H9 (cell line): ENCODE measurements around the gene CDO1. TPM values are rescaled to one million over a fixed set of nuclear protein-coding genes. Genes with fewer than 3 reads are reported as not detected.

Experiments used
- DNase-seq: peaks from one replicate; pipeline ENCODE4 v3.0.0-alpha.2; 2017
- H2AFZ ChIP-seq: one replicate; pipeline ENCODE4 v1.6.1; 2013; ENCODE audit warnings: mild to moderate bottlenecking, low read length, control low read depth, moderate library complexity
- H2AK5ac ChIP-seq: 2 replicates; pipeline ENCODE4 v1.6.1; 2013; ENCODE audit warnings: low read length, control low read depth, mixed read lengths; ENCODE audit not compliant: insufficient read length
- H2BK120ac ChIP-seq: one replicate; pipeline ENCODE4 v1.6.1; 2013; ENCODE audit warnings: low read depth, mild to moderate bottlenecking, low read length, control low read depth, inconsistent platforms; ENCODE audit not compliant: poor library complexity, severe bottlenecking
- H2BK12ac ChIP-seq: 2 replicates; pipeline ENCODE4 v1.6.1; 2013; ENCODE audit warnings: low read length, control low read depth, mixed read lengths, low read depth; ENCODE audit not compliant: insufficient read length
- H2BK15ac ChIP-seq: 2 replicates; pipeline ENCODE4 v1.6.1; 2013; ENCODE audit warnings: low read depth, low read length, control low read depth
- H2BK20ac ChIP-seq: one replicate; pipeline ENCODE4 v1.6.1; 2013; ENCODE audit warnings: low read depth, mild to moderate bottlenecking, low read length, control low read depth, inconsistent platforms; ENCODE audit not compliant: poor library complexity, severe bottlenecking
- H2BK5ac ChIP-seq: 2 replicates; pipeline ENCODE4 v1.6.1; 2013; ENCODE audit warnings: low read length, control low read depth, mixed read lengths; ENCODE audit not compliant: insufficient read length
- H3K14ac ChIP-seq: 2 replicates; pipeline ENCODE4 v1.6.1; 2013; ENCODE audit warnings: low read length, control low read depth; ENCODE audit not compliant: insufficient read depth
- H3K18ac ChIP-seq: 2 replicates; pipeline ENCODE4 v1.6.1; 2013; ENCODE audit warnings: low read depth, mild to moderate bottlenecking, mixed read lengths, low read length, control low read depth; ENCODE audit not compliant: insufficient read length
- H3K23ac ChIP-seq: 2 replicates; pipeline ENCODE4 v1.6.1; 2013; ENCODE audit warnings: low read length, control low read depth, mixed read lengths, low read depth; ENCODE audit not compliant: insufficient read length
- H3K23me2 ChIP-seq: 2 replicates; pipeline ENCODE4 v1.6.1; 2013; ENCODE audit warnings: low read depth, mild to moderate bottlenecking, mixed read lengths, low read length, control low read depth; ENCODE audit not compliant: insufficient read length, poor library complexity, severe bottlenecking
- H3K27ac ChIP-seq: 2 replicates; pipeline ENCODE4 v1.5.1; 2013; ENCODE audit warnings: low read length, control low read depth, mixed read lengths, low read depth; ENCODE audit not compliant: insufficient read length
- H3K27me3 ChIP-seq: 2 replicates; pipeline ENCODE4 v1.6.1; 2013; ENCODE audit warnings: low read length, control low read depth, inconsistent platforms; ENCODE audit not compliant: insufficient read depth
- H3K4ac ChIP-seq: 2 replicates; pipeline ENCODE4 v1.6.1; 2013; ENCODE audit warnings: low read depth, mild to moderate bottlenecking, control low read depth, inconsistent platforms, low read length, moderate library complexity
- H3K4me1 ChIP-seq: 2 replicates; pipeline ENCODE4 v1.6.1; 2013; ENCODE audit warnings: low read length, control low read depth, inconsistent platforms; ENCODE audit not compliant: insufficient read depth
- H3K4me2 ChIP-seq: 2 replicates; pipeline ENCODE4 v1.6.1; 2013; ENCODE audit warnings: low read length, control low read depth, mixed read lengths; ENCODE audit not compliant: insufficient read length, insufficient read depth
- H3K56ac ChIP-seq: 2 replicates; pipeline ENCODE4 v1.6.1; 2013; ENCODE audit warnings: low read depth, mild to moderate bottlenecking, mixed read lengths, low read length, control low read depth; ENCODE audit not compliant: insufficient read length
- H3K79me1 ChIP-seq: 2 replicates; pipeline ENCODE4 v1.6.1; 2013; ENCODE audit warnings: low read depth, mild to moderate bottlenecking, moderate library complexity, low read length, control low read depth, inconsistent platforms; ENCODE audit not compliant: insufficient read depth, poor library complexity, severe bottlenecking
- H3K79me2 ChIP-seq: 2 replicates; pipeline ENCODE4 v1.6.1; 2013; ENCODE audit warnings: low read length, control low read depth, inconsistent platforms; ENCODE audit not compliant: insufficient read depth
- H3K9ac ChIP-seq: 2 replicates; pipeline ENCODE4 v1.6.1; 2013; ENCODE audit warnings: low read length, control low read depth, mixed read lengths; ENCODE audit not compliant: insufficient read length; ENCODE audit errors: extremely low read depth
- H3K9me3 ChIP-seq: one replicate; pipeline ENCODE4 v1.6.1; 2013; ENCODE audit warnings: low read depth, low read length, inconsistent platforms; ENCODE audit not compliant: control insufficient read depth
- H3T11ph ChIP-seq: one replicate; pipeline ENCODE4 v1.6.1; 2013; ENCODE audit warnings: mild to moderate bottlenecking, low read length, control low read depth, inconsistent platforms
- H4K20me1 ChIP-seq: one replicate; pipeline ENCODE4 v1.6.1; 2013; ENCODE audit not compliant: control insufficient read depth, insufficient read length, insufficient read depth
- H4K5ac ChIP-seq: 2 replicates; pipeline ENCODE4 v1.6.1; 2013; ENCODE audit warnings: low read depth, mild to moderate bottlenecking, mixed read lengths, low read length, control low read depth; ENCODE audit not compliant: insufficient read length
- H4K8ac ChIP-seq: replicated peaks from 2 replicates; pipeline ENCODE4 v1.6.1; 2013; ENCODE audit warnings: low read length, control low read depth, mixed read lengths, low read depth; ENCODE audit not compliant: insufficient read length
- H4K91ac ChIP-seq: 2 replicates; pipeline ENCODE4 v1.6.1; 2013; ENCODE audit warnings: low read depth, mild to moderate bottlenecking, moderate library complexity, mixed read lengths, low read length, control low read depth; ENCODE audit not compliant: insufficient read length
- H3K27ac Mint-ChIP-seq, 3 experiments: 2 replicates in 2 of 3; 3 replicates in 1 of 3; pipeline ENCODE4 v1.8.0; 2020 to 2021; ENCODE audit warnings: mixed read lengths in 3 of 3, mild to moderate bottlenecking in 1 of 3, moderate library complexity in 1 of 3
- H3K27me3 Mint-ChIP-seq: 2 replicates; pipeline ENCODE4 v1.8.0; 2021; ENCODE audit warnings: low read depth, mild to moderate bottlenecking, moderate library complexity, mixed read lengths
- H3K36me3 Mint-ChIP-seq, 3 experiments: 2 replicates in 2 of 3; 3 replicates in 1 of 3; pipeline ENCODE4 v1.8.0; 2020 to 2021; ENCODE audit warnings: low read depth in 3 of 3, mixed read lengths in 3 of 3; ENCODE audit not compliant: insufficient read depth in 1 of 3
- H3K4me1 Mint-ChIP-seq, 2 experiments: 2 replicates each; pipeline ENCODE4 v1.8.0; 2020; ENCODE audit warnings: mixed read lengths in 2 of 2
- H3K4me3 Mint-ChIP-seq, 2 experiments: 2 replicates in 1 of 2; 3 replicates in 1 of 2; pipeline ENCODE4 v1.8.0; 2020 to 2021; ENCODE audit warnings: mild to moderate bottlenecking in 2 of 2, mixed read lengths in 2 of 2, moderate library complexity in 1 of 2
- H3K9me3 Mint-ChIP-seq, 2 experiments: 2 replicates in 1 of 2; 3 replicates in 1 of 2; pipeline ENCODE4 v1.8.0; 2020; ENCODE audit warnings: mild to moderate bottlenecking in 2 of 2, mixed read lengths in 2 of 2, moderate library complexity in 1 of 2
- WGBS: extraction: QIAGEN DNeasy Blood & Tissue Kit; methylation state at CpG from one replicate; pipeline ENCODE4 v1.1.7; 2013; ENCODE audit warnings: missing lambda C conversion rate, low lambda C conversion rate, mixed read lengths; ENCODE audit not compliant: insufficient read length; ENCODE audit errors: extremely low coverage; 5-methylcytosine and 5-hydroxymethylcytosine counted together
- total RNA-seq: library from RNA; stranded (reverse); gene quantifications from 2 replicates; pipeline ENCODE4 v1.2.1, GENCODE V29; 2021
- TF ChIP-seq, protein P1 (sequence below): fragments of 200-600 bp; sonication (generic); conservative IDR thresholded peaks from 3 replicates; pipeline ENCODE4 v1.8.0; 2021; ENCODE audit warnings: antibody characterized with exemption, mild to moderate bottlenecking

Gene CDO1
- total RNA-seq, 1 experiment from 2014 or later = 11.2 TPM

DNA sequence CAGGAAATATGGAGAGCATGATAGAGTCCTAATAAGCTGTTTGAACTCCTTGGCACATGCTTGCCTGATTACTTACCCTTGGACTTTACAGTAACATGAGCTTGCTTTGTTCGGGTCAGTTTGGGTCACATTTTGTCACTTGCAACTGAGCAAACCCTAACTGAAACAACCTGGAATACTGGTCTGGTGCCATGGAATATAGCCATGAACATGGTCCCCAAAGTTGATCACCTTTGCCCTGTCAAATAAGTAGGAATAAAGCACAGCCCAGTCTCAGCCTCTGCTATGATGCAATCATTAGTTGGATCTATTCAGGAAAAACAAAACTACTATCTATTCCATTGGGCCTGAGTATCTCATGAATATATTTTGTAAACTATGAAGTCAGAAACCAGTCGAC lies 18.2 kb downstream of the CDO1 start:
- Mint-ChIP-seq H3K9me3 (no peaks in the 10 kb centered on the region), H3K36me3 (no peaks in the 10 kb centered on the region), H3K4me1 (no peaks in the 10 kb centered on the region), H3K4me3 (no peak overlapping the region), H3K27ac (no peak overlapping the region), H3K27me3 (peaks cover 2% of the 10 kb centered on the region; the same call in 1 of the 2 replicates)
- Histone ChIP-seq H3K23me2 (no peaks in the 10 kb centered on the region), H3K9ac (no peak overlapping the region), H3K4me1 (no peaks in the 10 kb centered on the region), H4K8ac (no peak overlapping the region), H2BK20ac (no peak overlapping the region), H3K27ac (no peak overlapping the region), H2BK15ac (no peak overlapping the region), H4K5ac (no peak overlapping the region), H3K18ac (no peak overlapping the region), H3K14ac (no peak overlapping the region), H2AK5ac (no peak overlapping the region), H2BK12ac (no peak overlapping the region), H2AFZ (no peak overlapping the region), H3K4ac (no peak overlapping the region), H3K4me2 (no peak overlapping the region), H3T11ph (no peak overlapping the region), H4K20me1 (no peaks in the 10 kb centered on the region), H4K91ac (no peak overlapping the region), H2BK120ac (no peak overlapping the region), H2BK5ac (no peak overlapping the region), H3K23ac (no peak overlapping the region), H3K56ac (no peak overlapping the region), H3K9me3 (no peaks in the 10 kb centered on the region), H3K27me3 (no peaks in the 10 kb centered on the region), H3K79me2 (no peaks in the 10 kb centered on the region), H3K79me1 (no peaks in the 10 kb centered on the region)
- no peak for DNase-seq
- TF ChIP-seq, protein P1, sequence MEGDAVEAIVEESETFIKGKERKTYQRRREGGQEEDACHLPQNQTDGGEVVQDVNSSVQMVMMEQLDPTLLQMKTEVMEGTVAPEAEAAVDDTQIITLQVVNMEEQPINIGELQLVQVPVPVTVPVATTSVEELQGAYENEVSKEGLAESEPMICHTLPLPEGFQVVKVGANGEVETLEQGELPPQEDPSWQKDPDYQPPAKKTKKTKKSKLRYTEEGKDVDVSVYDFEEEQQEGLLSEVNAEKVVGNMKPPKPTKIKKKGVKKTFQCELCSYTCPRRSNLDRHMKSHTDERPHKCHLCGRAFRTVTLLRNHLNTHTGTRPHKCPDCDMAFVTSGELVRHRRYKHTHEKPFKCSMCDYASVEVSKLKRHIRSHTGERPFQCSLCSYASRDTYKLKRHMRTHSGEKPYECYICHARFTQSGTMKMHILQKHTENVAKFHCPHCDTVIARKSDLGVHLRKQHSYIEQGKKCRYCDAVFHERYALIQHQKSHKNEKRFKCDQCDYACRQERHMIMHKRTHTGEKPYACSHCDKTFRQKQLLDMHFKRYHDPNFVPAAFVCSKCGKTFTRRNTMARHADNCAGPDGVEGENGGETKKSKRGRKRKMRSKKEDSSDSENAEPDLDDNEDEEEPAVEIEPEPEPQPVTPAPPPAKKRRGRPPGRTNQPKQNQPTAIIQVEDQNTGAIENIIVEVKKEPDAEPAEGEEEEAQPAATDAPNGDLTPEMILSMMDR = no peak
- no CpG with 5 or more reads among the region's 2 CpGs for WGBS
